SK-N-SH treated with all-trans-retinoic acid at 6 μM for 48 hours (cell line): ENCODE results near the gene KIAA0753.

ENCODE experiments used
- ATAC-seq: fragments of 200-7000 bp; cut with Tn5 transposase; 3 replicates; pipeline ENCODE4 v1.9.1; 2020; ENCODE audit warnings: mild to moderate bottlenecking, moderate library complexity
- ARNTL ChIP-seq: fragments of 450-650 bp; formaldehyde crosslinking; IDR thresholded peaks from 2 replicates; pipeline ENCODE4 v1.5.0; 2020; ENCODE audit warnings: low read depth, mild to moderate bottlenecking, moderate library complexity, borderline replicate concordance
- BACH2 ChIP-seq: fragments of 250-450 bp; sonication (Bioruptor Pico); IDR thresholded peaks from 2 replicates; pipeline ENCODE4 v1.9.0; 2021; ENCODE audit warnings: mild to moderate bottlenecking, borderline replicate concordance
- CREB5 ChIP-seq: fragments of 250-450 bp; sonication (Bioruptor Pico); IDR thresholded peaks from 2 replicates; pipeline ENCODE4 v1.5.1; 2020; ENCODE audit warnings: low read depth, mild to moderate bottlenecking, moderate library complexity
- CSDC2 ChIP-seq: fragments of 250-450 bp; sonication (Bioruptor Pico); IDR thresholded peaks from 2 replicates; pipeline ENCODE4 v1.5.0; 2020; ENCODE audit warnings: mild to moderate bottlenecking, moderate library complexity
- CSRNP3 ChIP-seq: fragments of 250-450 bp; sonication (Bioruptor Pico); IDR thresholded peaks from 2 replicates; pipeline ENCODE4 v1.5.1; 2021; ENCODE audit warnings: mild to moderate bottlenecking, moderate library complexity
- ESRRG ChIP-seq: fragments of 250-450 bp; sonication (Bioruptor Pico); IDR thresholded peaks from 2 replicates; pipeline ENCODE4 v1.6.1; 2021; ENCODE audit warnings: mild to moderate bottlenecking
- GLIS3 ChIP-seq: fragments of 250-450 bp; sonication (Bioruptor Pico); IDR thresholded peaks from 2 replicates; pipeline ENCODE4 v1.5.0; 2020; ENCODE audit warnings: mild to moderate bottlenecking, moderate library complexity
- OSR1 ChIP-seq: fragments of 250-450 bp; sonication (Bioruptor Pico); IDR thresholded peaks from 2 replicates; pipeline ENCODE4 v1.8.0; 2022; ENCODE audit warnings: moderate library complexity, mild to moderate bottlenecking, inconsistent platforms
- PATZ1 ChIP-seq: fragments of 250-450 bp; sonication (Bioruptor Pico); IDR thresholded peaks from 2 replicates; pipeline ENCODE4 v1.8.0; 2020; ENCODE audit warnings: mild to moderate bottlenecking, moderate library complexity, borderline replicate concordance
- POU6F1 ChIP-seq: fragments of 250-450 bp; sonication (Bioruptor Pico); IDR thresholded peaks from 2 replicates; pipeline ENCODE4 v1.8.0; 2021; ENCODE audit warnings: low read depth, mild to moderate bottlenecking, moderate library complexity, borderline replicate concordance
- PPARA ChIP-seq: fragments of 250-450 bp; sonication (Bioruptor Pico); IDR thresholded peaks from 2 replicates; pipeline ENCODE4 v1.5.0; 2020; ENCODE audit warnings: mild to moderate bottlenecking, borderline replicate concordance
- RARB ChIP-seq: fragments of 250-450 bp; sonication (Bioruptor Pico); IDR thresholded peaks from 2 replicates; pipeline ENCODE4 v1.8.0; 2021; ENCODE audit warnings: mild to moderate bottlenecking, moderate library complexity
- SNAI2 ChIP-seq: fragments of 250-450 bp; sonication (Bioruptor Pico); IDR thresholded peaks from 2 replicates; pipeline ENCODE4 v1.5.0; 2020; ENCODE audit warnings: mild to moderate bottlenecking, moderate library complexity
- TCF4 ChIP-seq: fragments of 250-450 bp; sonication (Bioruptor Pico); IDR thresholded peaks from 2 replicates; pipeline ENCODE4 v1.8.0; 2021; ENCODE audit warnings: mild to moderate bottlenecking, moderate library complexity, borderline replicate concordance
- TOX ChIP-seq: fragments of 250-450 bp; sonication (Bioruptor Pico); IDR thresholded peaks from 2 replicates; pipeline ENCODE4 v1.8.0; 2021; ENCODE audit warnings: mild to moderate bottlenecking, moderate library complexity, borderline replicate concordance
- TSHZ2 ChIP-seq: fragments of 250-450 bp; sonication (Bioruptor Pico); IDR thresholded peaks from 2 replicates; pipeline ENCODE4 v1.5.0; 2020; ENCODE audit warnings: mild to moderate bottlenecking, moderate library complexity
- ZC3H10 ChIP-seq: fragments of 250-450 bp; sonication (Bioruptor Pico); IDR thresholded peaks from 2 replicates; pipeline ENCODE4 v1.5.1; 2021; ENCODE audit warnings: mild to moderate bottlenecking, moderate library complexity
- ZFP3 ChIP-seq: fragments of 250-450 bp; sonication (Bioruptor Pico); IDR thresholded peaks from 2 replicates; pipeline ENCODE4 v1.5.0; 2020; ENCODE audit warnings: mild to moderate bottlenecking, moderate library complexity
- ZFP30 ChIP-seq: fragments of 450-650 bp; formaldehyde crosslinking; IDR thresholded peaks from 2 replicates; pipeline ENCODE4 v1.5.0; 2022; ENCODE audit warnings: mild to moderate bottlenecking, moderate library complexity
- ZNF565 ChIP-seq: fragments of 450-650 bp; formaldehyde crosslinking; conservative IDR thresholded peaks from 2 replicates; pipeline ENCODE4 v1.5.0; 2020; ENCODE audit warnings: low read depth, mild to moderate bottlenecking, moderate library complexity
- ZNF70 ChIP-seq: fragments of 450-650 bp; formaldehyde crosslinking; IDR thresholded peaks from 2 replicates; pipeline ENCODE4 v1.5.0; 2020; ENCODE audit warnings: mild to moderate bottlenecking, moderate library complexity
- ZNF8 ChIP-seq: fragments of 450-650 bp; formaldehyde crosslinking; IDR thresholded peaks from 2 replicates; pipeline ENCODE4 v1.5.0; 2020; ENCODE audit warnings: mild to moderate bottlenecking, moderate library complexity

Gene KIAA0753

GRCh38 chr17:6556121-6557039, 84.1 kb downstream of the KIAA0753 start, which contains the start of gene PITPNM3:
TSS of gene PITPNM3 (minus strand) at chr17:6556555. CDS start at chr17:6556406, 149 bp downstream.
- no peak for TF ChIP-seq ZC3H10 (CRISPR knock-in tag)
- no peak for TF ChIP-seq ZFP3 (CRISPR knock-in tag)
- no peak for TF ChIP-seq GLIS3 (CRISPR knock-in tag)
- TF ChIP-seq ESRRG = no peak
- TF ChIP-seq ZNF565 (CRISPR knock-in tag) = no peak
- no peak for TF ChIP-seq PPARA
- TF ChIP-seq ZFP30 = peak; percentile 36; the same call in 1 of the 2 replicates
- no peak for TF ChIP-seq POU6F1 (CRISPR knock-in tag)
- TF ChIP-seq, all 23 proteins: peak for 1
- peak; percentile 9; the same call in 1 of the 3 replicates for ATAC-seq

- ATAC-seq = peak; percentile 57
- TF ChIP-seq TCF4 (no peak), CSDC2 (CRISPR knock-in tag) (no peak), CREB5 (CRISPR knock-in tag) (no peak), BACH2 (no peak), RARB (CRISPR knock-in tag) (no peak), OSR1 (CRISPR knock-in tag) (no peak), ZNF8 (CRISPR knock-in tag) (no peak)
Measured at GRCh38 chr17:6555331-6556120, 85.0 kb downstream of the KIAA0753 start.

GRCh38 chr17:6554871-6555330, 85.6 kb downstream of the KIAA0753 start:
- peak; percentile 7; the same call in 2 of the 3 replicates for ATAC-seq

More at GRCh38 chr17:6554871-6555330, 85.6 kb downstream of the KIAA0753 start:
- TF ChIP-seq TSHZ2 (no peak), POU6F1 (CRISPR knock-in tag) (no peak), ZNF70 (CRISPR knock-in tag) (no peak), ARNTL (CRISPR knock-in tag) (no peak), BACH2 (no peak), ZC3H10 (CRISPR knock-in tag) (no peak), PATZ1 (no peak), TOX (CRISPR knock-in tag) (no peak), ZFP30 (no peak), OSR1 (CRISPR knock-in tag) (no peak), GLIS3 (CRISPR knock-in tag) (no peak), CSDC2 (CRISPR knock-in tag) (no peak), SNAI2 (no peak), PPARA (no peak), RARB (CRISPR knock-in tag) (no peak), CREB5 (CRISPR knock-in tag) (no peak), TCF4 (no peak), ESRRG (no peak), CSRNP3 (CRISPR knock-in tag) (no peak)
- TF ChIP-seq, all 23 proteins: peak for 0
